ENCODE results near the gene SP2.

DNA sequence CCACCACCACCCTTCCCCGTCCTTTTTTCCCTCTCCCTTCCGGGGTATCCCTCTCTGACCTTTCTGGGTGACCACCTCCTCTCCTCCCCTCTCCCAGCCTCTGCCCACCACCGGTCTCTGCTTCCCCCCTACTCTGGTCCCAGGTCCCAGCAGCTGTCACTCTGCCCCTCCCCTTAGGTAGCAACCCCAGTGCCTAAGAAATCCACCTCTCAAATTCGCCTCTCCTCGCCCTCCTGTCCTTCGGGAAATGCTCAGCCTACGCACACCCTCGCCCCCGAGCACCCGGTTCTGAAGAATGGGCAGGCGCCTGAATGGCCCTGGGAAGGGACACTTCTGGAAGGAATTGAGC is 44.3 kb upstream of the SP2 start:
- TF ChIP-seq POLR2A (IDR thresholded peaks at IDR 0.05; ENCODE audit: low read depth, low read length): no peak
- no peak for TF ChIP-seq POLR2AphosphoS5 (IDR thresholded peaks at IDR 0.05; ENCODE audit: low read depth, low read length)
- no peak for TF ChIP-seq SPI1 (IDR thresholded peaks at IDR 0.05; ENCODE audit: low read depth, low read length)

All from GM12891 (cell line).